Stomach (tissue), 9 donors: ENCODE data around the gene CNRIP1. TPM values are rescaled to one million over a fixed set of nuclear protein-coding genes. Genes with fewer than 3 reads are reported as not detected.

ENCODE experiments used
- DNase-seq, 2 donors: peaks; one replicate each; pipeline versions ENCODE4 v3.0.0 to v3.0.0-alpha.2; 2013 to 2019
- H3K27ac ChIP-seq, 5 donors: fragments of 200-600 bp in 4 of 5; sonication (generic) in 4 of 5; one replicate each; pipeline ENCODE4 v1.5.1; 2013 to 2019; ENCODE audit warnings: mild to moderate bottlenecking in 1 of 5, moderate library complexity in 1 of 5
- H3K27me3 ChIP-seq, 3 donors: fragments of 200-600 bp; sonication (generic); one replicate each; pipeline ENCODE4 v1.5.1; 2017 to 2019; ENCODE audit warnings: mixed run types in 1 of 3
- H3K36me3 ChIP-seq, 4 donors: fragments of 200-600 bp; sonication (generic); 1 replicate in 3 of 4; 2 replicates in 1 of 4; pipeline ENCODE4 v1.5.1; 2016 to 2019
- H3K4me1 ChIP-seq, 4 donors: fragments of 200-600 bp; sonication (generic); one replicate each; pipeline ENCODE4 v1.5.1; 2016 to 2019
- H3K4me3 ChIP-seq, 4 donors: fragments of 200-600 bp; sonication (generic) in 3 of 4; one replicate each; pipeline ENCODE4 v1.5.1; 2016 to 2019; ENCODE audit warnings: mild to moderate bottlenecking in 1 of 4
- H3K9me3 ChIP-seq, 4 donors: fragments of 200-600 bp; sonication (generic); one replicate each; pipeline ENCODE4 v1.5.1; 2016 to 2019
- CTCF ChIP-seq, 7 experiments: fragments of 450-650 bp in 4 of 7; fragments of 200-600 bp in 3 of 7; sonication (generic) in 3 of 7; IDR thresholded peaks; one replicate each; pipeline ENCODE4 v1.5.1; 2016 to 2019; ENCODE audit warnings: antibody characterized with exemption in 7 of 7, control low read depth in 2 of 7, mild to moderate bottlenecking in 1 of 7
- EP300 ChIP-seq: sonication (generic); formaldehyde crosslinking; IDR thresholded peaks from one replicate; pipeline ENCODE4 v1.6.1; 2017; ENCODE audit warnings: antibody characterized with exemption
- POLR2A ChIP-seq, 4 donors: fragments of 450-650 bp; IDR thresholded peaks; one replicate each; pipeline ENCODE4 v1.6.1; 2016; ENCODE audit warnings: antibody characterized with exemption in 4 of 4, control low read depth in 2 of 4, mild to moderate bottlenecking in 1 of 4, moderate library complexity in 1 of 4
- POLR2AphosphoS5 ChIP-seq, 3 donors: sonication (generic); formaldehyde crosslinking; IDR thresholded peaks; one replicate each; pipeline ENCODE4 v1.6.1; 2016; ENCODE audit warnings: antibody characterized with exemption in 3 of 3
- WGBS, 5 donors: extraction: QIAGEN DNeasy Blood & Tissue Kit in 3 of 5; methylation state at CpG; one replicate each; pipeline versions ENCODE4 v1.1.5 to v1.1.7; 2013 to 2018; 5-methylcytosine and 5-hydroxymethylcytosine counted together
- intact Hi-C: fragments of 100-400 bp; cut with DNase I; formaldehyde crosslinking; loops from one replicate; pipeline ENCODE4 v1.15.1; 2023; ENCODE audit warnings: low total_unique reads
- polyA plus RNA-seq, 3 donors: library from polyadenylated mRNA; stranded (reverse); fragments of 200-250 nt; gene quantifications; one replicate each; pipeline ENCODE4 v1.2.3, GENCODE V29; 2013
- total RNA-seq, 5 donors: library from RNA; depleted of rRNA; stranded (reverse); fragments of >200 nt; gene quantifications; one replicate each; pipeline versions ENCODE4 v1.1.0 to v1.2.3, GENCODE V29; 2014 to 2016
- donor health status: healthy with polysubstance abuse.
- donor health status: Bipolar disorder and iron deficiency.
- donor health status: healthy.

Gene CNRIP1
- total and polyA plus RNA-seq, 8 donors = 6.2 to 107 (median 21.4) TPM; not detected in 1

- Histone ChIP-seq H3K27me3 (peaks cover 0 to 11% (median 5%) of the 10 kb centered on the region in 3 donors), H3K9me3 (no peaks in the 10 kb centered on the region), H3K4me1 (no peaks in the 10 kb centered on the region), H3K27ac (no peak overlapping the region), H3K4me3 (no peak overlapping the region), H3K36me3 (no peaks in the 10 kb centered on the region)
- intact Hi-C loops = no loop called here
- WGBS, 5 donors = 45 to 52% (median 51%) methylated on average over 5 of the region's 5 CpGs
- DNase-seq = no peak
- TF ChIP-seq POLR2AphosphoS5 (IDR thresholded peaks at IDR 0.05) = no peak
- TF ChIP-seq CTCF (IDR thresholded peaks at IDR 0.05) = no peak
- no peak for TF ChIP-seq POLR2A (IDR thresholded peaks at IDR 0.05)
- TF ChIP-seq EP300 = no peak
Measured at GRCh38 chr2:68340226-68341061, 20.7 kb upstream of the CNRIP1 start.

GRCh38 chr2:68336192-68336591 lies 16.4 kb upstream of the CNRIP1 start:
- Histone ChIP-seq H3K27me3 (peaks cover 0 to 5% (median 5%) of the 10 kb centered on the region in 3 donors), H3K4me3 (no peak overlapping the region), H3K27ac (no peak overlapping the region), H3K36me3 (no peaks in the 10 kb centered on the region), H3K9me3 (no peaks in the 10 kb centered on the region), H3K4me1 (no peaks in the 10 kb centered on the region)
- DNase-seq = no peak
- TF ChIP-seq CTCF (IDR thresholded peaks at IDR 0.05) (no peak), POLR2AphosphoS5 (IDR thresholded peaks at IDR 0.05) (no peak), EP300 (no peak), POLR2A (IDR thresholded peaks at IDR 0.05) (no peak)
- intact Hi-C loops = no loop called here
- WGBS, 5 donors = 63 to 84% (median 70%) methylated on average over 1 of the region's 1 CpG

- H3K4me3 ChIP-seq = no peak overlapping the region
- TF ChIP-seq EP300 (no peak), POLR2A (IDR thresholded peaks at IDR 0.05) (no peak), POLR2AphosphoS5 (IDR thresholded peaks at IDR 0.05) (no peak), CTCF (IDR thresholded peaks at IDR 0.05) (no peak)
- no peaks in the 10 kb centered on the region for H3K9me3 ChIP-seq
- H3K27me3 ChIP-seq = peaks cover 0 to 13% (median 0%) of the 10 kb centered on the region in 3 donors
- intact Hi-C loops = no loop called here
- WGBS, 5 donors = 68 to 78% (median 73%) methylated on average over 3 of the region's 3 CpGs
- H3K36me3 ChIP-seq = no peaks in the 10 kb centered on the region
- H3K4me1 ChIP-seq = no peaks in the 10 kb centered on the region
- no peak overlapping the region for H3K27ac ChIP-seq
- no peak for DNase-seq
Measured at GRCh38 chr2:68333931-68334330, 14.2 kb upstream of the CNRIP1 start.

GRCh38 chr2:68333009-68333408 lies 13.3 kb upstream of the CNRIP1 start:
- H3K4me3 ChIP-seq = no peak overlapping the region
- H3K36me3 ChIP-seq = no peaks in the 10 kb centered on the region
- no peaks in the 10 kb centered on the region for H3K4me1 ChIP-seq
- no peaks in the 10 kb centered on the region for H3K9me3 ChIP-seq
- H3K27ac ChIP-seq = no peak overlapping the region
- intact Hi-C loops = no loop called here
- 80 to 93% (median 85%) methylated on average over 8 of the region's 8 CpGs for WGBS, 5 donors
- peaks cover 0 to 13% (median 0%) of the 10 kb centered on the region in 3 donors for H3K27me3 ChIP-seq
- TF ChIP-seq CTCF (IDR thresholded peaks at IDR 0.05) (no peak), POLR2AphosphoS5 (IDR thresholded peaks at IDR 0.05) (no peak), POLR2A (IDR thresholded peaks at IDR 0.05) (no peak), EP300 (no peak)
- no peak for DNase-seq
